Measurements from ENCODE around the gene RNF214. TPM values are rescaled to one million over a fixed set of nuclear protein-coding genes. Genes with fewer than 3 reads are reported as not detected.

Gene RNF214
- total and polyA plus RNA-seq, 2 of the 13 experiments (the other 11 are each of a cell fraction or from before 2014, with no cell fraction given) = 10.7 to 12.6 TPM

DNA sequence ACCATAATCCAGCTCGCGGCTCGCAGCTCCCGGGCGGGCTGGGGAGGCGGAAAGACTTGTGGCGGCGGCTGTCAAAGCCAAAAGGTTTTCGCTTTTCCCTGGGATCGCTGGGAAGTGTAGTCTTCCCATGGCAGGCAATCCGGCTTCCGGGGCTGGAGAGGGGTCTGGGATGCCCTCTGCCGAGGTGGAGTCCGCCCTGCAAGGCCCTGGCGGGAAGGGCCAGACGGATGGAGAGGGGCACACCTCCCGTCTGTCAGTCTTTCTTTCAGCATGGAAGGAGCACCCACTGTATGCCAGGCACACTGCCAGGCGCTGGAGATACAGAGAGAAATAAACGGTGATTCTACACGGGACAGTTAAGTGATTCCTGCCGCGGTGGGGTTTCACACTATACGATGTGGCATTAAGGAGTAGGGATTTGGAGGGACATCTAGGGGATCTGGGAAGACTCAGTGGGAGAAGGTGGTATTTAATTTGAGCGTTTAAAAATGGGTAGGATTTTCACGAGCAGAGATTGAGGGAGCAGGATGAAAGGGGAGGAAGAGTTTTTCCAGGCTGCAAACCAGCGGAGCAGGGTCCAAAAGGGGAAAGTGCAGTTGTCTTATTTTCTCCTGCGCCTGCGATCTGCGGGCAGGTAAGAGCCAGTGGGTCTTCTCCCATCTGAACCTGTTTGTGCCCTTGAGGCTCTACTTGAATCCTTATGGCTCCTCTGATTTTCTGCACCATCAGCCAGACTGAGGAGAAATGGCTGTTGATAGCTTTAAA, 83.9 kb downstream of the RNF214 start, which contains the start of gene BACE1 (continued):
- TF ChIP-seq SRY (CRISPR knock-in tag; IDR thresholded peaks at IDR 0.05) = no peak
- TF ChIP-seq, protein P1, sequence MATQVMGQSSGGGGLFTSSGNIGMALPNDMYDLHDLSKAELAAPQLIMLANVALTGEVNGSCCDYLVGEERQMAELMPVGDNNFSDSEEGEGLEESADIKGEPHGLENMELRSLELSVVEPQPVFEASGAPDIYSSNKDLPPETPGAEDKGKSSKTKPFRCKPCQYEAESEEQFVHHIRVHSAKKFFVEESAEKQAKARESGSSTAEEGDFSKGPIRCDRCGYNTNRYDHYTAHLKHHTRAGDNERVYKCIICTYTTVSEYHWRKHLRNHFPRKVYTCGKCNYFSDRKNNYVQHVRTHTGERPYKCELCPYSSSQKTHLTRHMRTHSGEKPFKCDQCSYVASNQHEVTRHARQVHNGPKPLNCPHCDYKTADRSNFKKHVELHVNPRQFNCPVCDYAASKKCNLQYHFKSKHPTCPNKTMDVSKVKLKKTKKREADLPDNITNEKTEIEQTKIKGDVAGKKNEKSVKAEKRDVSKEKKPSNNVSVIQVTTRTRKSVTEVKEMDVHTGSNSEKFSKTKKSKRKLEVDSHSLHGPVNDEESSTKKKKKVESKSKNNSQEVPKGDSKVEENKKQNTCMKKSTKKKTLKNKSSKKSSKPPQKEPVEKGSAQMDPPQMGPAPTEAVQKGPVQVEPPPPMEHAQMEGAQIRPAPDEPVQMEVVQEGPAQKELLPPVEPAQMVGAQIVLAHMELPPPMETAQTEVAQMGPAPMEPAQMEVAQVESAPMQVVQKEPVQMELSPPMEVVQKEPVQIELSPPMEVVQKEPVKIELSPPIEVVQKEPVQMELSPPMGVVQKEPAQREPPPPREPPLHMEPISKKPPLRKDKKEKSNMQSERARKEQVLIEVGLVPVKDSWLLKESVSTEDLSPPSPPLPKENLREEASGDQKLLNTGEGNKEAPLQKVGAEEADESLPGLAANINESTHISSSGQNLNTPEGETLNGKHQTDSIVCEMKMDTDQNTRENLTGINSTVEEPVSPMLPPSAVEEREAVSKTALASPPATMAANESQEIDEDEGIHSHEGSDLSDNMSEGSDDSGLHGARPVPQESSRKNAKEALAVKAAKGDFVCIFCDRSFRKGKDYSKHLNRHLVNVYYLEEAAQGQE (IDR thresholded peaks at IDR 0.05; ENCODE audit: borderline replicate concordance in 1 of 2, low read depth in 1 of 2, low read length in 2 of 2) = no peak
- TF ChIP-seq FOXM1 (CRISPR knock-in tag; IDR thresholded peaks at IDR 0.05) = no peak
- TF ChIP-seq ZNF678 (CRISPR knock-in tag; IDR thresholded peaks at IDR 0.05) = no peak
- peak; percentile 54 for TF ChIP-seq XRCC5 (optimal IDR thresholded peaks at IDR 0.05; ENCODE audit: low read length)
- TF ChIP-seq U2AF2 (IDR thresholded peaks at IDR 0.05; ENCODE audit: low read depth, low read length) = no peak
- no peak for TF ChIP-seq ZNF557 (CRISPR knock-in tag; IDR thresholded peaks at IDR 0.05)
- TF ChIP-seq, protein P2, sequence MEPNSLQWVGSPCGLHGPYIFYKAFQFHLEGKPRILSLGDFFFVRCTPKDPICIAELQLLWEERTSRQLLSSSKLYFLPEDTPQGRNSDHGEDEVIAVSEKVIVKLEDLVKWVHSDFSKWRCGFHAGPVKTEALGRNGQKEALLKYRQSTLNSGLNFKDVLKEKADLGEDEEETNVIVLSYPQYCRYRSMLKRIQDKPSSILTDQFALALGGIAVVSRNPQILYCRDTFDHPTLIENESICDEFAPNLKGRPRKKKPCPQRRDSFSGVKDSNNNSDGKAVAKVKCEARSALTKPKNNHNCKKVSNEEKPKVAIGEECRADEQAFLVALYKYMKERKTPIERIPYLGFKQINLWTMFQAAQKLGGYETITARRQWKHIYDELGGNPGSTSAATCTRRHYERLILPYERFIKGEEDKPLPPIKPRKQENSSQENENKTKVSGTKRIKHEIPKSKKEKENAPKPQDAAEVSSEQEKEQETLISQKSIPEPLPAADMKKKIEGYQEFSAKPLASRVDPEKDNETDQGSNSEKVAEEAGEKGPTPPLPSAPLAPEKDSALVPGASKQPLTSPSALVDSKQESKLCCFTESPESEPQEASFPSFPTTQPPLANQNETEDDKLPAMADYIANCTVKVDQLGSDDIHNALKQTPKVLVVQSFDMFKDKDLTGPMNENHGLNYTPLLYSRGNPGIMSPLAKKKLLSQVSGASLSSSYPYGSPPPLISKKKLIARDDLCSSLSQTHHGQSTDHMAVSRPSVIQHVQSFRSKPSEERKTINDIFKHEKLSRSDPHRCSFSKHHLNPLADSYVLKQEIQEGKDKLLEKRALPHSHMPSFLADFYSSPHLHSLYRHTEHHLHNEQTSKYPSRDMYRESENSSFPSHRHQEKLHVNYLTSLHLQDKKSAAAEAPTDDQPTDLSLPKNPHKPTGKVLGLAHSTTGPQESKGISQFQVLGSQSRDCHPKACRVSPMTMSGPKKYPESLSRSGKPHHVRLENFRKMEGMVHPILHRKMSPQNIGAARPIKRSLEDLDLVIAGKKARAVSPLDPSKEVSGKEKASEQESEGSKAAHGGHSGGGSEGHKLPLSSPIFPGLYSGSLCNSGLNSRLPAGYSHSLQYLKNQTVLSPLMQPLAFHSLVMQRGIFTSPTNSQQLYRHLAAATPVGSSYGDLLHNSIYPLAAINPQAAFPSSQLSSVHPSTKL (CRISPR knock-in tag; IDR thresholded peaks at IDR 0.05) = peak; percentile 27; the same call in 1 of the 2 replicates
- no peak for TF ChIP-seq RFXANK (CRISPR knock-in tag; IDR thresholded peaks at IDR 0.05)
- TF ChIP-seq, protein P3, sequence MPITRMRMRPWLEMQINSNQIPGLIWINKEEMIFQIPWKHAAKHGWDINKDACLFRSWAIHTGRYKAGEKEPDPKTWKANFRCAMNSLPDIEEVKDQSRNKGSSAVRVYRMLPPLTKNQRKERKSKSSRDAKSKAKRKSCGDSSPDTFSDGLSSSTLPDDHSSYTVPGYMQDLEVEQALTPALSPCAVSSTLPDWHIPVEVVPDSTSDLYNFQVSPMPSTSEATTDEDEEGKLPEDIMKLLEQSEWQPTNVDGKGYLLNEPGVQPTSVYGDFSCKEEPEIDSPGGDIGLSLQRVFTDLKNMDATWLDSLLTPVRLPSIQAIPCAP (CRISPR knock-in tag; IDR thresholded peaks at IDR 0.05; ENCODE audit: low read depth) = no peak
- TF ChIP-seq, protein P4, sequence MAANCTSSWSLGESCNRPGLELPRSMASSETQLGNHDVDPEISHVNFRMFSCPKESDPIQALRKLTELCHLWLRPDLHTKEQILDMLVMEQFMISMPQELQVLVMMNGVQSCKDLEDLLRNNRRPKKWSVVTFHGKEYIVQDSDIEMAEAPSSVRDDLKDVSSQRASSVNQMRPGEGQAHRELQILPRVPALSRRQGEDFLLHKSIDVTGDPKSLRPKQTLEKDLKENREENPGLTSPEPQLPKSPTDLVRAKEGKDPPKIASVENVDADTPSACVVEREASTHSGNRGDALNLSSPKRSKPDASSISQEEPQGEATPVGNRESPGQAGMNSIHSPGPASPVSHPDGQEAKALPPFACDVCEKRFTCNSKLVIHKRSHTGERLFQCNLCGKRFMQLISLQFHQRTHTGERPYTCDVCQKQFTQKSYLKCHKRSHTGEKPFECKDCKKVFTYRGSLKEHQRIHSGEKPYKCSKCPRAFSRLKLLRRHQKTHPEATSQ (CRISPR knock-in tag; IDR thresholded peaks at IDR 0.05; ENCODE audit: borderline replicate concordance) = no peak
- no peak for TF ChIP-seq ZNF136 (CRISPR knock-in tag; IDR thresholded peaks at IDR 0.05; ENCODE audit: low read depth)
- TF ChIP-seq TOPORS (CRISPR knock-in tag; IDR thresholded peaks at IDR 0.05) = no peak; the same call in 1 of the 2 replicates
- TF ChIP-seq ZC3H13 (CRISPR knock-in tag; IDR thresholded peaks at IDR 0.05) = no peak
- TF ChIP-seq NCOR1 (IDR thresholded peaks at IDR 0.05; ENCODE audit: borderline replicate concordance, low read length) = 0 out of 2 replicates have a peak, but pooled peaks have one; percentile 35
- TF ChIP-seq EHMT2 (IDR thresholded peaks at IDR 0.05; ENCODE audit: borderline replicate concordance, low read depth, low read length) = no peak
- TF ChIP-seq ZSCAN21 (CRISPR knock-in tag; IDR thresholded peaks at IDR 0.05; ENCODE audit: borderline replicate concordance) = no peak
- no peak for TF ChIP-seq IKZF4 (CRISPR knock-in tag; IDR thresholded peaks at IDR 0.05; ENCODE audit: borderline replicate concordance, low read depth, not compliant biosample characterization)
- TF ChIP-seq CCAR2 (optimal IDR thresholded peaks at IDR 0.05; ENCODE audit: low read depth, low read length) = no peak
- peak; percentile 98 for TF ChIP-seq THAP11 (CRISPR knock-in tag; IDR thresholded peaks at IDR 0.05)

All from HepG2 (cell line).